Calu3 (cell line): ENCODE data around the gene PARP12. TPM values are rescaled to one million over a fixed set of nuclear protein-coding genes. Genes with fewer than 3 reads are reported as not detected.

Source experiments
- BruUV-seq: library from RNA; stranded (reverse); fragments of 400-500 nt; replicated peaks from 2 replicates; lab custom pipeline; 2021; lab: Mats Ljungman, UMichigan
- CTCF ChIA-PET: fragments of 300-600 bp; sonication (Branson Sonifier 250); formaldehyde crosslinking; loops from one replicate; lab custom pipeline; 2022; ENCODE audit warnings: antibody characterized with exemption; lab: Charles Lee
- DNase-seq: peaks from one replicate; pipeline ENCODE4 v3.0.0; 2022
- H3K27ac Mint-ChIP-seq: one replicate; pipeline ENCODE4 v1.8.0; 2022; ENCODE audit warnings: mixed read lengths; ENCODE audit not compliant: unreplicated experiment
- H3K27me3 Mint-ChIP-seq: one replicate; pipeline ENCODE4 v1.8.0; 2022; ENCODE audit warnings: mixed read lengths; ENCODE audit not compliant: unreplicated experiment
- H3K36me3 Mint-ChIP-seq: one replicate; pipeline ENCODE4 v1.8.0; 2022; ENCODE audit warnings: mild to moderate bottlenecking, moderate library complexity, mixed read lengths; ENCODE audit not compliant: insufficient read depth, unreplicated experiment
- H3K4me1 Mint-ChIP-seq: one replicate; pipeline ENCODE4 v1.8.0; 2022; ENCODE audit warnings: mild to moderate bottlenecking, low read depth, mixed read lengths; ENCODE audit not compliant: unreplicated experiment
- H3K4me3 Mint-ChIP-seq: one replicate; pipeline ENCODE4 v1.8.0; 2022; ENCODE audit warnings: mild to moderate bottlenecking, low read depth, moderate library complexity, mixed read lengths; ENCODE audit not compliant: unreplicated experiment
- H3K9me3 Mint-ChIP-seq: one replicate; pipeline ENCODE4 v1.8.0; 2022; ENCODE audit warnings: low read depth, mixed read lengths; ENCODE audit not compliant: unreplicated experiment
- CTCF ChIP-seq: fragments of 200-600 bp; IDR thresholded peaks from one replicate; pipeline ENCODE4 v1.8.0; 2022; ENCODE audit warnings: antibody characterized with exemption; ENCODE audit not compliant: unreplicated experiment
- intact Hi-C: fragments of 100-400 bp; cut with micrococcal nuclease; formaldehyde crosslinking; loops from one replicate; pipeline ENCODE4 v1.10.0; 2022; ENCODE audit not compliant: unreplicated experiment
- total RNA-seq: library from RNA; stranded (reverse); gene quantifications from 2 replicates; pipeline ENCODE4 v1.2.3, GENCODE V29; 2022

The PARP12 gene
- total RNA-seq, 1 experiment from 2014 or later, result 66.6 TPM

- Mint-ChIP-seq H3K27me3 (no peaks in the 10 kb centered on the region), H3K36me3 (no peaks in the 10 kb centered on the region), H3K27ac (no peak overlapping the region), H3K4me1 (no peaks in the 10 kb centered on the region), H3K9me3 (no peaks in the 10 kb centered on the region), H3K4me3 (no peak overlapping the region)
- CTCF ChIA-PET, result no interaction called here
- BruUV-seq, result no TSS peak
- no peak for DNase-seq
- no peak for TF ChIP-seq CTCF
- intact Hi-C loops, result no loop called here
These were observed 88.5 kb downstream of the PARP12 start for GRCh38 chr7:139974179-139974811.

Other genes with a start within 250 kb of the PARP12 start
- 31.2 and 33.0 TPM in 2 replicates for gene TBXAS1, start 233.7 kb downstream of the PARP12 start, total RNA-seq
- gene KDM7A, start 114.0 kb upstream of the PARP12 start, total RNA-seq, result 2.7 and 4.9 TPM in 2 replicates